Caco-2 (cell line): ENCODE measurements around the gene FRMD4A. TPM values are rescaled to one million over a fixed set of nuclear protein-coding genes. Genes with fewer than 3 reads are reported as not detected.

Source experiments
- BruUV-seq: library from RNA; stranded (reverse); fragments of 400-500 nt; replicated peaks from 2 replicates; lab custom pipeline; 2021; lab: Mats Ljungman, UMichigan
- CTCF ChIA-PET: fragments of 300-600 bp; sonication (Branson Sonifier 250); formaldehyde crosslinking; loops from one replicate; lab custom pipeline; 2022; ENCODE audit warnings: antibody characterized with exemption; lab: Charles Lee
- POLR2A ChIA-PET: fragments of 300-600 bp; sonication (Branson Sonifier 250); formaldehyde crosslinking; loops from one replicate; lab custom pipeline; 2022; ENCODE audit warnings: antibody characterized with exemption; lab: Charles Lee
- DNase-seq, 2 experiments: peaks; one replicate each; pipeline versions ENCODE4 v3.0.0 to v3.0.0-alpha.2; 2020 to 2022
- H3K27me3 ChIP-seq: replicated peaks from 2 replicates; pipeline ENCODE4 v1.6.0; 2011; ENCODE audit warnings: low read length; ENCODE audit not compliant: control insufficient read depth, insufficient read depth
- H3K36me3 ChIP-seq: 2 replicates; pipeline ENCODE4 v1.5.1; 2011; ENCODE audit warnings: low read length; ENCODE audit not compliant: control insufficient read depth, insufficient read depth
- H3K4me1 ChIP-seq: fragments of 250-450 bp; sonication (Bioruptor Pico); 2 replicates; pipeline ENCODE4 v1.5.1; 2020; ENCODE audit warnings: mild to moderate bottlenecking
- H3K4me3 ChIP-seq: 2 replicates; pipeline ENCODE4 v1.5.1; 2011; ENCODE audit warnings: low read depth, mild to moderate bottlenecking, control low read depth, low read length
- H3K9me3 ChIP-seq: fragments of 250-450 bp; sonication (Bioruptor Pico); 2 replicates; pipeline ENCODE4 v1.5.1; 2020; ENCODE audit warnings: mild to moderate bottlenecking, moderate library complexity
- H3K27ac Mint-ChIP-seq: one replicate; pipeline ENCODE4 v1.8.0; 2022; ENCODE audit warnings: mixed read lengths; ENCODE audit not compliant: unreplicated experiment
- H3K27me3 Mint-ChIP-seq: one replicate; pipeline ENCODE4 v1.8.0; 2022; ENCODE audit warnings: mixed read lengths; ENCODE audit not compliant: insufficient read depth, unreplicated experiment
- H3K36me3 Mint-ChIP-seq: one replicate; pipeline ENCODE4 v1.8.0; 2022; ENCODE audit warnings: mild to moderate bottlenecking, mixed read lengths; ENCODE audit not compliant: insufficient read depth, unreplicated experiment
- H3K4me1 Mint-ChIP-seq: one replicate; pipeline ENCODE4 v1.8.0; 2022; ENCODE audit warnings: low read depth, mixed read lengths; ENCODE audit not compliant: unreplicated experiment
- H3K4me3 Mint-ChIP-seq: one replicate; pipeline ENCODE4 v1.8.0; 2022; ENCODE audit warnings: mild to moderate bottlenecking, moderate library complexity, mixed read lengths; ENCODE audit not compliant: unreplicated experiment
- H3K9me3 Mint-ChIP-seq: one replicate; pipeline ENCODE4 v1.8.0; 2022; ENCODE audit warnings: mixed read lengths; ENCODE audit not compliant: unreplicated experiment
- intact Hi-C: fragments of 100-400 bp; cut with micrococcal nuclease; formaldehyde crosslinking; loops from one replicate; pipeline ENCODE4 v1.10.0; 2022; ENCODE audit not compliant: unreplicated experiment
- total RNA-seq: library from RNA; stranded (reverse); gene quantifications from 2 replicates; pipeline ENCODE4 v1.2.3, GENCODE V29; 2022
- TF ChIP-seq, protein P1 (sequence below), 2 experiments: fragments of 200-600 bp in 1 of 2; IDR thresholded peaks; 1 replicate in 1 of 2; 2 replicates in 1 of 2; pipeline versions ENCODE4 v1.5.1 to v1.8.0; 2011 to 2022; ENCODE audit warnings: antibody characterized with exemption in 1 of 2, control low read depth in 1 of 2, inconsistent platforms in 1 of 2, low read depth in 1 of 2, low read length in 1 of 2, mild to moderate bottlenecking in 1 of 2, moderate library complexity in 1 of 2; ENCODE audit not compliant: insufficient read depth in 1 of 2, severe bottlenecking in 1 of 2, unreplicated experiment in 1 of 2

The FRMD4A gene
- total RNA-seq, 1 experiment from 2014 or later = 52.1 TPM

DNA sequence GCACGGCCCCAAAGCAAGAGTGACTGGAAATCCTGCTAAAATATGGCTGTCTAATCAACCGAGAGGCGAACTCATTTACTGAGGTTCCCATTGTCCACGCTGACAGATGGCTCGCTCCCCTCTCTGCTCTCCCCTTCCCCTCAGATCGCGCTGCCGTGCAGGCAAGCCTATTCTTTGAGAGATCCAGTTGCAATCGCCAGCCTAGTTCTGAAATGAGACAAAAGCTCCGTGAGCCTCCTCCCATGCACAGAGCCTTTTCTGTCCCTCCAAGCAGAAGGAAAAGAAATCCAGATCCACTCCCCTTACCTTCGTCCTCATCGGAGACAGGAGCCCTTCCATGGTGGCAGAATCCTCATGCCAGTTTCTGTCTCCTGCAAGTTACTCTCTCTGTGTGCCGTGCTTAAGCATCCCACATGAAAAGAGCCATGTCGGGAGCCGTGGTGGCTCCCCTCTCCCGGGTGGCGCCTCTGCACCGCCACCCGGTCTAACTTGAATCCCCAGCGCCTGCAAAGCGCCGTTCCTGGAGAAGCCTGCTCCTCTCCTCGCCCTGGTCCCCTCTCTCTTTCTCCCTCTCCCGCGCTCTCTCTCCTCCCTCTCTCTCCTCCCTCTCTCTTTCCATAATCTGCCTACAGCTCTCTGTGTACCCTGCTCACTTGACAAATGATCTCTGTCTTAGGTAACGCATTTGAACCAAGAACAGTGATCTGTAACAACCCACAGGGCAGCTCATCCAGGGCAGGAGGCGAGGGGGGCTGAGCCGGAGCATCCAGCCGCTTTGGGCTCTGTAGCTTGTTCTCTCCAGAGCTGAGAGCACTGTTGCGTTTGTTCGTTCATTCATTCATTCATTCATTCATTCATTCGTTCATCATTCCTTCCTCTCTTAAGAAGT, 156.8 kb downstream of the FRMD4A start:
- CTCF ChIA-PET = interaction anchor here (1.5 kb wide), 1 partner anchor 12 kb away, joined by 11 read pairs; no protein-coding TSS in a partner anchor
- no TSS peak for BruUV-seq
- H3K27ac Mint-ChIP-seq = peak overlapping the region; percentile 14

DNA sequence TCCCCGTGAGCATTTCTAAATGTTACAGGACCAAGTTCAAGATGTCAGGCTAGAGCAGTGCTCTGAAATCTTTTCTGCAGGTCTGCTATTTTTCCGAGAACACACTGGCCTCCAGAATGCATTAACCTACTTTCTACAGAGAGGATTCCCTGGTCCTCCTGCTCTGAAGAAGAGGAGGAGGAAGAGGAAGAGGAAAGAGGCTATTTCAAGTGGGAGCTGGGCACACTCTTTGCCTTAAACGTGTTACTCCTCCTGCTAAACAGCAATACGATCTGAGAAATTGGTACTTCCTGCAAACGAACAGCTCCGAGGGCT, 157.4 kb downstream of the FRMD4A start:
- Histone ChIP-seq H3K36me3 (no peaks in the 10 kb centered on the region), H3K4me3 (peak overlapping the region; percentile 50), H3K4me1 (0 out of 2 replicates have a peak, but pooled peaks cover 5% of the 10 kb centered on the region), H3K9me3 (no peaks in the 10 kb centered on the region), H3K27me3 (no peaks in the 10 kb centered on the region)
- Mint-ChIP-seq H3K9me3 (peaks cover 9% of the 10 kb centered on the region), H3K4me3 (peak overlapping the region; percentile 74), H3K36me3 (no peaks in the 10 kb centered on the region), H3K27ac (peak overlapping the region; percentile 14), H3K4me1 (peaks cover 4% of the 10 kb centered on the region), H3K27me3 (peaks cover 15% of the 10 kb centered on the region)
- intact Hi-C loops = loop anchor here (1.0 to 5.0 kb wide), 3 partner anchors 36 to 386 kb away; no protein-coding TSS in a partner anchor
- TSS peak; percentile 24 for BruUV-seq
- no peak for DNase-seq
- POLR2A ChIA-PET = interaction anchor here (2.5 kb wide), 1 partner anchor 12 kb away, joined by 36 read pairs; no protein-coding TSS in a partner anchor
- TF ChIP-seq, protein P1, sequence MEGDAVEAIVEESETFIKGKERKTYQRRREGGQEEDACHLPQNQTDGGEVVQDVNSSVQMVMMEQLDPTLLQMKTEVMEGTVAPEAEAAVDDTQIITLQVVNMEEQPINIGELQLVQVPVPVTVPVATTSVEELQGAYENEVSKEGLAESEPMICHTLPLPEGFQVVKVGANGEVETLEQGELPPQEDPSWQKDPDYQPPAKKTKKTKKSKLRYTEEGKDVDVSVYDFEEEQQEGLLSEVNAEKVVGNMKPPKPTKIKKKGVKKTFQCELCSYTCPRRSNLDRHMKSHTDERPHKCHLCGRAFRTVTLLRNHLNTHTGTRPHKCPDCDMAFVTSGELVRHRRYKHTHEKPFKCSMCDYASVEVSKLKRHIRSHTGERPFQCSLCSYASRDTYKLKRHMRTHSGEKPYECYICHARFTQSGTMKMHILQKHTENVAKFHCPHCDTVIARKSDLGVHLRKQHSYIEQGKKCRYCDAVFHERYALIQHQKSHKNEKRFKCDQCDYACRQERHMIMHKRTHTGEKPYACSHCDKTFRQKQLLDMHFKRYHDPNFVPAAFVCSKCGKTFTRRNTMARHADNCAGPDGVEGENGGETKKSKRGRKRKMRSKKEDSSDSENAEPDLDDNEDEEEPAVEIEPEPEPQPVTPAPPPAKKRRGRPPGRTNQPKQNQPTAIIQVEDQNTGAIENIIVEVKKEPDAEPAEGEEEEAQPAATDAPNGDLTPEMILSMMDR (IDR thresholded peaks at IDR 0.05; ENCODE audit: insufficient read depth in 1 of 2, low read depth in 1 of 2, low read length in 1 of 2, severe bottlenecking in 1 of 2, unreplicated experiment in 1 of 2) = no peak
- CTCF ChIA-PET = interaction anchor here (1.5 kb wide), 1 partner anchor 13 kb away, joined by 11 read pairs; no protein-coding TSS in a partner anchor

More for the DNA sequence above, 156.8 kb downstream of the FRMD4A start:
- DNase-seq = peak; percentile 45 to 62
- H3K9me3 Mint-ChIP-seq = peaks cover 9% of the 10 kb centered on the region
- H3K4me1 Mint-ChIP-seq = peaks cover 4% of the 10 kb centered on the region
- H3K27me3 Mint-ChIP-seq = peaks cover 15% of the 10 kb centered on the region
- Histone ChIP-seq H3K9me3 (no peaks in the 10 kb centered on the region), H3K4me1 (0 out of 2 replicates have a peak, but pooled peaks cover 5% of the 10 kb centered on the region), H3K4me3 (peak overlapping the region; percentile 50), H3K27me3 (no peaks in the 10 kb centered on the region), H3K36me3 (no peaks in the 10 kb centered on the region)
- H3K4me3 Mint-ChIP-seq = peak overlapping the region; percentile 74
- intact Hi-C loops = loop anchor here (1.0 to 5.0 kb wide), 3 partner anchors 37 to 387 kb away; no protein-coding TSS in a partner anchor
- H3K36me3 Mint-ChIP-seq = no peaks in the 10 kb centered on the region
- POLR2A ChIA-PET = interaction anchor here (0.5 to 2.5 kb wide), 2 partner anchors 11 to 995 kb away, joined by 3 to 36 read pairs; partner anchors contain the start of gene NMT2
- TF ChIP-seq, protein P1 (IDR thresholded peaks at IDR 0.05; ENCODE audit: insufficient read depth in 1 of 2, low read depth in 1 of 2, low read length in 1 of 2, severe bottlenecking in 1 of 2, unreplicated experiment in 1 of 2) = no peak

DNA sequence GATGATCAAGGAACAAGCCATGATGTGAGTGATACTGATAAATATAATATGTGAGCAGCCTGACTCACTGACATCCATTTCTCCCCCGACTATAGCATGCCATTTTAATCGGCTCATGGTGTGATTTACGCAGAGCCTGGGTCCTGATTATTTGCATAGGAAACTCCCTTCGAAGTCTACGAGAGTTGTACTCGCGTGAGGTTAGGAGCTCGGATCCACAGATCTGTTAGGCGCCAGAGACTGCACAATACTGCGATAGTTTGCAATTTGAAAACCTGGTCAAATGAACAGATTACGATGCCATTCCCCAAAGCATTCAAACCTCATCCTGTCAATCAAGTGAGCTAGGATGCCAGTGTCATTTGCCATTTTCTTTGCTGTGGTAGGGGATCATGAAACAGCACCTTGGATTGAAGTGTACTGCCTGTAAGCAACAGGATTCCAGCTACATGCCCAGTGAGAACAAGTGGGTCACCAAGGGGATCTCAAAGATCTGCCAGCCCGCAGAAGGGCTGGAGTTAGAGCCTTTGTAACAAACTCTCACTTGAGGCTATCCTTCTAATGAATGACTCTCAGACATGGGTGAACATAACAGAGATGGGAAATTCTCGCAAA, 158.3 kb downstream of the FRMD4A start:
- no peaks in the 10 kb centered on the region for H3K36me3 Mint-ChIP-seq
- H3K4me3 Mint-ChIP-seq = no peak overlapping the region
- H3K4me3 ChIP-seq = no peak overlapping the region
- peaks cover 4% of the 10 kb centered on the region for H3K4me1 Mint-ChIP-seq
- no peak overlapping the region for H3K27ac Mint-ChIP-seq
- H3K36me3 ChIP-seq = no peaks in the 10 kb centered on the region
- no peaks in the 10 kb centered on the region for H3K9me3 ChIP-seq
- H3K27me3 ChIP-seq = no peaks in the 10 kb centered on the region
- DNase-seq = no peak
- intact Hi-C loops = loop anchor here (5.0 kb wide), 2 partner anchors 130 to 385 kb away; no protein-coding TSS in a partner anchor
- peaks cover 9% of the 10 kb centered on the region for H3K9me3 Mint-ChIP-seq
- no TSS peak for BruUV-seq
- CTCF ChIA-PET = no interaction called here
- POLR2A ChIA-PET = interaction anchor here (2.5 kb wide), 1 partner anchor 12 kb away, joined by 36 read pairs; no protein-coding TSS in a partner anchor
- 0 out of 2 replicates have a peak, but pooled peaks cover 5% of the 10 kb centered on the region for H3K4me1 ChIP-seq
- TF ChIP-seq, protein P1 (IDR thresholded peaks at IDR 0.05; ENCODE audit: insufficient read depth in 1 of 2, low read depth in 1 of 2, low read length in 1 of 2, severe bottlenecking in 1 of 2, unreplicated experiment in 1 of 2) = no peak
- H3K27me3 Mint-ChIP-seq = peaks cover 20% of the 10 kb centered on the region
